Nephron (organoid): Measurements from ENCODE around the gene ANKRD7.

ENCODE experiments used
- H3K27ac Mint-ChIP-seq, 3 experiments: 2 replicates each; pipeline ENCODE4 v1.8.0; 2020; ENCODE audit warnings: mixed read lengths in 3 of 3, mild to moderate bottlenecking in 2 of 3, moderate library complexity in 1 of 3
- H3K27me3 Mint-ChIP-seq: 2 replicates; pipeline ENCODE4 v1.8.0; 2021; ENCODE audit warnings: low read depth, mild to moderate bottlenecking, moderate library complexity, mixed read lengths
- H3K36me3 Mint-ChIP-seq: 2 replicates; pipeline ENCODE4 v1.8.0; 2020; ENCODE audit warnings: low read depth, mixed read lengths
- H3K4me1 Mint-ChIP-seq: 2 replicates; pipeline ENCODE4 v1.8.0; 2020; ENCODE audit warnings: mixed read lengths
- H3K4me3 Mint-ChIP-seq, 3 experiments: 2 replicates each; pipeline ENCODE4 v1.8.0; 2020; ENCODE audit warnings: mild to moderate bottlenecking in 3 of 3, mixed read lengths in 3 of 3, moderate library complexity in 2 of 3
- H3K9me3 Mint-ChIP-seq: 2 replicates; pipeline ENCODE4 v1.8.0; 2020; ENCODE audit warnings: mixed read lengths
- CTCF ChIP-seq, 3 experiments: fragments of 200-600 bp; sonication (generic); IDR thresholded peaks; one replicate each; pipeline ENCODE4 v1.5.0; 2021; ENCODE audit warnings: antibody characterized with exemption in 3 of 3; ENCODE audit not compliant: unreplicated experiment in 3 of 3

The ANKRD7 gene

GRCh38 chr7:118252087-118252486 is 27.6 kb downstream of the ANKRD7 start:
- Mint-ChIP-seq H3K27me3 (no peaks in the 10 kb centered on the region), H3K27ac (no peak overlapping the region), H3K36me3 (no peaks in the 10 kb centered on the region), H3K9me3 (no peaks in the 10 kb centered on the region), H3K4me1 (no peaks in the 10 kb centered on the region), H3K4me3 (no peak overlapping the region)
- no peak for TF ChIP-seq CTCF (IDR thresholded peaks at IDR 0.05; ENCODE audit: unreplicated experiment in 3 of 3)

- Mint-ChIP-seq H3K4me3 (no peak overlapping the region), H3K4me1 (no peaks in the 10 kb centered on the region), H3K36me3 (no peaks in the 10 kb centered on the region), H3K27ac (no peak overlapping the region), H3K27me3 (no peaks in the 10 kb centered on the region), H3K9me3 (no peaks in the 10 kb centered on the region)
- TF ChIP-seq CTCF (IDR thresholded peaks at IDR 0.05; ENCODE audit: unreplicated experiment in 3 of 3), result peak in 1 of 3 experiments; percentile 13
Observed at GRCh38 chr7:118259115-118259514, 34.6 kb downstream of the ANKRD7 start.

GRCh38 chr7:118264836-118265235 is 40.3 kb downstream of the ANKRD7 start:
- no peaks in the 10 kb centered on the region for H3K27me3 Mint-ChIP-seq
- no peaks in the 10 kb centered on the region for H3K36me3 Mint-ChIP-seq
- H3K4me3 Mint-ChIP-seq, result no peak overlapping the region

GRCh38 chr7:118280319-118281012 is 56.0 kb downstream of the ANKRD7 start:
- Mint-ChIP-seq H3K4me1 (peaks cover 13% of the 10 kb centered on the region), H3K9me3 (no peaks in the 10 kb centered on the region), H3K36me3 (no peaks in the 10 kb centered on the region), H3K27ac (no peak overlapping the region), H3K27me3 (no peaks in the 10 kb centered on the region), H3K4me3 (no peak overlapping the region)
- no peak for TF ChIP-seq CTCF (IDR thresholded peaks at IDR 0.05; ENCODE audit: unreplicated experiment in 3 of 3)

More at GRCh38 chr7:118264836-118265235, 40.3 kb downstream of the ANKRD7 start:
- TF ChIP-seq CTCF (IDR thresholded peaks at IDR 0.05; ENCODE audit: unreplicated experiment in 3 of 3), result no peak
- Mint-ChIP-seq H3K27ac (no peak overlapping the region), H3K9me3 (no peaks in the 10 kb centered on the region), H3K4me1 (no peaks in the 10 kb centered on the region)

- no peak overlapping the region for H3K4me3 Mint-ChIP-seq
- no peak overlapping the region for H3K27ac Mint-ChIP-seq
- no peaks in the 10 kb centered on the region for H3K9me3 Mint-ChIP-seq
- TF ChIP-seq CTCF (IDR thresholded peaks at IDR 0.05; ENCODE audit: unreplicated experiment in 3 of 3), result no peak
- H3K27me3 Mint-ChIP-seq, result no peaks in the 10 kb centered on the region
- H3K4me1 Mint-ChIP-seq, result peaks cover 13% of the 10 kb centered on the region
- no peaks in the 10 kb centered on the region for H3K36me3 Mint-ChIP-seq
Observed at GRCh38 chr7:118281196-118281595, 56.7 kb downstream of the ANKRD7 start.

- no peak overlapping the region for H3K27ac Mint-ChIP-seq
- no peak overlapping the region for H3K4me3 Mint-ChIP-seq
- H3K27me3 Mint-ChIP-seq, result no peaks in the 10 kb centered on the region
- H3K36me3 Mint-ChIP-seq, result peaks cover 4% of the 10 kb centered on the region
- peaks cover 5% of the 10 kb centered on the region for H3K4me1 Mint-ChIP-seq
- TF ChIP-seq CTCF (IDR thresholded peaks at IDR 0.05; ENCODE audit: unreplicated experiment in 3 of 3), result no peak
- H3K9me3 Mint-ChIP-seq, result peaks cover 9% of the 10 kb centered on the region
Observed at GRCh38 chr7:118285358-118285757, 60.9 kb downstream of the ANKRD7 start.
